ENCODE data around the gene PCDHB4.

- TF ChIP-seq CTCF (IDR thresholded peaks at IDR 0.05), result no peak
- no peak for TF ChIP-seq EZH2 (IDR thresholded peaks at IDR 0.05; ENCODE audit: borderline replicate concordance, insufficient read depth, low read depth, low read length, poor library complexity, severe bottlenecking)
Measured at GRCh38 chr5:141155540-141156374, 34.1 kb downstream of the PCDHB4 start.

Measured in B cell (primary cell).